ENCODE results near the gene MCOLN3. TPM values are rescaled to one million over a fixed set of nuclear protein-coding genes. Genes with fewer than 3 reads are reported as not detected.

Gene MCOLN3
- total and polyA plus RNA-seq, 2 experiments from 2014 or later: 3.5 to 4.4 TPM

- Mint-ChIP-seq H3K4me1 (peaks cover 15% of the 10 kb centered on the region; the same call in 2 of the 3 replicates), H3K4me3 (no peak overlapping the region), H3K36me3 (ENCODE audit: low read depth) (no peaks in the 10 kb centered on the region), H3K27me3 (ENCODE audit: insufficient read depth, low read depth, poor library complexity) (no peaks in the 10 kb centered on the region), H3K9me3 (no peaks in the 10 kb centered on the region), H3K27ac (no peak overlapping the region)
- Histone ChIP-seq H3K79me2 (replicated peaks; ENCODE audit: insufficient read depth) (no peaks in the 10 kb centered on the region), H3K4me3 (no peak overlapping the region), H3K36me3 (ENCODE audit: insufficient read depth) (no peaks in the 10 kb centered on the region), H4K20me1 (replicated peaks; ENCODE audit: insufficient read depth) (no peaks in the 10 kb centered on the region), H3K4me2 (no peak overlapping the region), H2AFZ (no peak overlapping the region), H3K4me1 (ENCODE audit: insufficient read depth) (no peaks in the 10 kb centered on the region), H3F3A (replicated peaks; ENCODE audit: low read depth) (no peaks in the 10 kb centered on the region), H3K9me2 (ENCODE audit: insufficient read depth) (no peaks in the 10 kb centered on the region), H3K27me3 (ENCODE audit: insufficient read depth) (peaks cover 6% of the 10 kb centered on the region; the same call in 1 of the 2 replicates), H3K27ac (ENCODE audit: low read depth) (no peak overlapping the region)
- ATAC-seq (no peak), DNase-seq (ENCODE audit: low spot score) (no peak)
- no peak for TF ChIP-seq ZNF114 (CRISPR knock-in tag; IDR thresholded peaks at IDR 0.05)
- no peak for TF ChIP-seq POLR2AphosphoS5 (IDR thresholded peaks at IDR 0.05; ENCODE audit: low read depth)
- no peak for TF ChIP-seq JUNB (IDR thresholded peaks at IDR 0.05; ENCODE audit: unreplicated experiment)
- TF ChIP-seq NANOG (IDR thresholded peaks at IDR 0.05; ENCODE audit: borderline replicate concordance): no peak
- no peak for TF ChIP-seq STAT1 (IDR thresholded peaks at IDR 0.05; ENCODE audit: unreplicated experiment)
- TF ChIP-seq EZH2 (IDR thresholded peaks at IDR 0.05; ENCODE audit: low read depth, unreplicated experiment): no peak
- no peak for TF ChIP-seq EZH2phosphoT487 (IDR thresholded peaks at IDR 0.05; ENCODE audit: unreplicated experiment)
- TF ChIP-seq ZNF331 (CRISPR knock-in tag; IDR thresholded peaks at IDR 0.05; ENCODE audit: low read depth): no peak
- no peak for TF ChIP-seq CREB1 (CRISPR knock-in tag; IDR thresholded peaks at IDR 0.05; ENCODE audit: low read depth)
- no peak for TF ChIP-seq ZNF462 (CRISPR knock-in tag; IDR thresholded peaks at IDR 0.05)
- no peak for TF ChIP-seq CTCF (conservative IDR thresholded peaks at IDR 0.05; ENCODE audit: low read depth in 2 of 2)
- TF ChIP-seq ETS1 (IDR thresholded peaks at IDR 0.05): no peak
Observed at GRCh38 chr1:85059563-85059962, 11.3 kb upstream of the MCOLN3 start.
